ENCODE data around the gene OTOGL.

OTOGL gene

DNA sequence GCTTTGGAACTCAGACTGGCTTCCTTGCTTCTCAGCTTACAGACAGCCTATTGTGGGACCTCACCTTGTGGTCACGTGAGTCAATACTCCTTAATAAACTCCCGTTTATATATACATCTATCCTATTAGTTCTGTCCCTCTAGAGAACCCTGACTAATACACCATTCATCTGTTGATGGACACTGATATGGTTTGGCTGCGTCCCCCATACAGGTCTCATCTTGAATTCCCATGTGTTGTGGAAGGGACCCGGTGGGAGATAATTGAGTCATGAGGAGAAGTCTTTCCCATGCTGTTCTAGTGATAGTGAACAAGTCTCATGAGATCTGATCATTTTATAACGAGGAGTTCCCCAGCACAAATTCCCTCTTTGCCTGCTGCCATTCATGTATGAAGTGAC is 57.0 kb downstream of the OTOGL start:
- Histone ChIP-seq H3K9me3 (replicated peaks in 1 of 11) (peaks cover 0 to 6% (median 0%) of the 10 kb centered on the region in 11 experiments; a peak in 1 of 22 replicates), H3K4me2 (no peak overlapping the region), H4K20me1 (no peaks in the 10 kb centered on the region), H3K4me1 (no peaks in the 10 kb centered on the region), H3K36me3 (no peaks in the 10 kb centered on the region), H3K4me3 (no peak overlapping the region), H3K27ac (no peak overlapping the region), H3K27me3 (no peaks in the 10 kb centered on the region), H3K9ac (no peak overlapping the region)
- TF ChIP-seq Cebpa-rat (IDR thresholded peaks at IDR 0.05), result no peak

DNA sequence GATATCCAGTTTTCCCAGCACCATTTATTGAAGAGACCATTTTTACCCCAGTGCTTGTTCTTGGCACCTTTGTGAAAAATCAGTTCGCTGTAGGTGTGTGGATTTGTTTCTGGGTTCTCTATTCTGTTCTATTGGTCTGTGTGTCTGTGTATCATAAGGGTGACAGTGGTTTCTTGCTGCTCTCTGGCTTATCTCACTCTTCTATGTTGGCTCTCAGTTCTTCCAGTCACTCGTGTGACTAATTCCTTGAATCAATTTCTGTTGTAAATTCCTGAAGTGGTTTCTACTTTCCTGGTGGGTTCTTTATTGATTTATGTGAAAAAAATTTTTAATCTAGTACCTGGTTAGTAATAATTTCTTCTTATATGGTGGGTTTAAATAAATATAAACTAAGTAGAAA is 58.3 kb downstream of the OTOGL start:
- no peaks in the 10 kb centered on the region for H3K36me3 ChIP-seq
- H3K9me3 ChIP-seq (replicated peaks in 1 of 11), result peaks cover 0 to 6% (median 0%) of the 10 kb centered on the region in 11 experiments; a peak in 1 of 22 replicates
- TF ChIP-seq Cebpa-rat (IDR thresholded peaks at IDR 0.05), result no peak
- H3K4me2 ChIP-seq, result no peak overlapping the region
- H4K20me1 ChIP-seq, result no peaks in the 10 kb centered on the region
- no peak overlapping the region for H3K4me3 ChIP-seq
- H3K4me1 ChIP-seq, result peaks cover 0 to 12% (median 2%) of the 10 kb centered on the region in 10 experiments; a peak in 7 of 20 replicates
- no peak overlapping the region for H3K27ac ChIP-seq
- H3K27me3 ChIP-seq, result no peaks in the 10 kb centered on the region
- H3K9ac ChIP-seq, result no peak overlapping the region

DNA sequence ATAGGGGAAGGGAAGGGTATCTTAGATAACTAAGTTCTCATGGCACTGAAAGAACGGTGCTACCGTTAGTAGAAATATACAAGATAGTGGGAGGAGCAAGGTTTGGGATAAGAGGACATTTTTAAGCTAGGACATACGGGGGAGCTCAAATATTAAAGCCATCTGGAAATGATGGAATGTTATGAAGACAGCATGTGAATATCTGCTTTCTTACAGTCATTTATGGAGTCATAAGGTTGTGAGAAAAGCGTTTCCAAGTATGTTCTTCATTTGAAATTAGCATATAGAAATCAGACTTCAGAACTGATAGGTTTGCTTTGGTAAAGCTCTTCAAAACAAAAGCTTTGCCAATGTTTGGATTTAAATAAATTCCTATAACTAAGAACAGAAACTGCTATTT is 62.3 kb downstream of the OTOGL start:
- Histone ChIP-seq H4K20me1 (no peaks in the 10 kb centered on the region), H3K27me3 (no peaks in the 10 kb centered on the region), H3K27ac (peak overlapping the region in 1 of 11 experiments; percentile 47; a peak in 2 of 22 replicates), H3K9ac (no peak overlapping the region), H3K4me3 (no peak overlapping the region), H3K9me3 (replicated peaks in 1 of 11) (peaks cover 0 to 6% (median 0%) of the 10 kb centered on the region in 11 experiments; a peak in 1 of 22 replicates), H3K36me3 (no peaks in the 10 kb centered on the region), H3K4me1 (peaks cover 0 to 12% (median 3%) of the 10 kb centered on the region in 10 experiments; a peak in 7 of 20 replicates), H3K4me2 (peak overlapping the region in 2 of 11 experiments; percentile 2 to 21; a peak in 3 of 22 replicates)
- TF ChIP-seq Cebpa-rat (IDR thresholded peaks at IDR 0.05), result no peak

DNA sequence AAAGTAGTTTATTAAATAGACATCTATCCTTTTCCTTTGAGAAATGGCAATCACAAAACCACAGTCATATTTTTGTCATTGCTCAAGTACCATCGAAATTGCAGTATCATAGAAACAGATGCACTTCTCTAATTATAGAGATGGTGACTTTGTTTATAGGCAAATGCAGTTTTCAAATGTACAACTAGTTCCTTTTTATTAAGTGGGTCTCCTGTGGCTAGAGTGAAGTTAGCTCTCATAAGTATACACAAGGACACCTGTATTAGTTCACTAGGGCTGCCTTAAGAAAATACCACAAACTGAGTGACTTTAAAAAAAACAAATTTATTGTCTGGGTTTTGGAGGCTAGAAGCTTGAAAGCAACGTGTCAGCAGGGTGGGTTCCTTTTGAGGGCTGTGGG is 62.8 kb downstream of the OTOGL start:
- Histone ChIP-seq H3K9me3 (replicated peaks in 1 of 11) (peaks cover 0 to 6% (median 0%) of the 10 kb centered on the region in 11 experiments; a peak in 1 of 22 replicates), H3K4me1 (peaks cover 0 to 12% (median 3%) of the 10 kb centered on the region in 10 experiments; a peak in 7 of 20 replicates), H3K27me3 (no peaks in the 10 kb centered on the region), H3K9ac (no peak overlapping the region), H3K27ac (peak overlapping the region in 3 of 11 experiments; percentile 22 to 47 (median 28); a peak in 4 of 22 replicates), H3K4me2 (peak overlapping the region in 4 of 11 experiments; percentile 2 to 21 (median 13); a peak in 6 of 22 replicates), H3K36me3 (no peaks in the 10 kb centered on the region), H4K20me1 (no peaks in the 10 kb centered on the region), H3K4me3 (no peak overlapping the region)
- no peak for TF ChIP-seq Cebpa-rat (IDR thresholded peaks at IDR 0.05)

DNA sequence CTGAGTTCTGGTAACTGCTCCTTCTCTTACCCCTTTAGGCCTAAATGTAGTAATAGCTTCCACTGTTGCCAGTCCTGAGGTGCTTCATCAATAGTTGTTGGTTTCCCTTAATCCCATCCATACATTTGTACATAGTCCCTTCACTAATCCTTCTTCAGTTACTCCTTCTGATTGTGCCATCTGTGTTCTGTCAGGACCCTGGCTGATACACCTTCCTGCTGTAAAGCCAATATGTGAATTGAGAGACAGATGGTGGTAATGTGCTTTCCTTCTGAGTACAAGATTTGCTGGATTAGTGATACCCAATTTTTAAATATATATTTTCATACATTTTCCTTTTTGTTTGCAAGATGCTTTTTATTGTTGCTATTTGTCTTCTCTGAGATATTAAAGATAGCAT is 66.4 kb downstream of the OTOGL start:
- Histone ChIP-seq H3K27ac (no peak overlapping the region), H3K9ac (no peak overlapping the region), H3K27me3 (no peaks in the 10 kb centered on the region), H3K4me1 (peaks cover 0 to 12% (median 5%) of the 10 kb centered on the region in 10 experiments; a peak in 7 of 20 replicates), H3K4me3 (no peak overlapping the region), H4K20me1 (no peaks in the 10 kb centered on the region), H3K9me3 (replicated peaks in 1 of 11) (no peaks in the 10 kb centered on the region; a peak in 1 of 22 replicates), H3K36me3 (no peaks in the 10 kb centered on the region), H3K4me2 (no peak overlapping the region)
- no peak for TF ChIP-seq Cebpa-rat (IDR thresholded peaks at IDR 0.05)

DNA sequence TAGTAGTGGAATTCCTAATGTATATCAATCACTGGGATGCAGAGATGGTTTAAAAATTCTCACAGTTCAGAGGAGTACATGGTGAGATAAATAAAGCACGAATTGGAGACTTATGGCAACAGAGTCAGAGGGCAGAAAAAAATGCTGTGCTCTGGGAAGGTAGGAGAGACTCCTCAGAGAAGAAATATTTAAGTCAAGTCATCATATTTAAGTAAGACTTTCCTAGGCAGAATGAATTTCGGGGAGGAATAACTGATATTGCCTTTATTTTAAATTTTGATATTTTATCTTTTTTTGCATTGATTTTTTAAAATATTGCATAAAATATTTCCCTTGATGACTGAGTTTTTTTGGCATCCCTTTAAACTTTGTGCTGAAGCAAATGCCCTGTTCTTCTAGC is 67.4 kb downstream of the OTOGL start:
- TF ChIP-seq Cebpa-rat (IDR thresholded peaks at IDR 0.05), result no peak
- Histone ChIP-seq H4K20me1 (no peaks in the 10 kb centered on the region), H3K4me1 (peaks cover 0 to 10% (median 5%) of the 10 kb centered on the region in 10 experiments; a peak in 7 of 20 replicates), H3K27me3 (no peaks in the 10 kb centered on the region), H3K9ac (no peak overlapping the region), H3K9me3 (replicated peaks in 1 of 11) (no peaks in the 10 kb centered on the region), H3K4me3 (no peak overlapping the region), H3K4me2 (no peak overlapping the region), H3K27ac (no peak overlapping the region), H3K36me3 (no peaks in the 10 kb centered on the region)

DNA sequence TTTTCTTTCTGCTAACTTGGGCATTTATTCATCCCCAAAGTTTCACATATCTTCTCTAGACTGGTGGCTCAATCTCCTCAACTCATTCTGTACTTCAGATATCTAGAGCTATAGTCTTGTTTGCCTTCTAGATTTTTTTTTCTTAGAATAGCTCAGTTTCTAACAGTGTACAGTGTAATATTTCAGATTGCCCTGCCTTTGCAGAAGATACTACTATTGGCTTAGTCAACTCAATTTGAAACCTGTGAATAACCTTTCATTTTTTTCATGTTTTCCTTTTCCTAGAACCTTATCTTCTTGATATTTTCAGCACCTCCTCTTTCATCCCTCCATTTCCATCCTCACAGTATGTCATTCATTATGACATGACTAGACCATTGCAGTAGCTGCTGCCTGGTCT is 69.6 kb downstream of the OTOGL start:
- H3K27ac ChIP-seq, result no peak overlapping the region
- H3K4me3 ChIP-seq, result no peak overlapping the region
- H3K4me1 ChIP-seq, result 0 out of 20 replicates have a peak, but pooled peaks cover 0 to 4% (median 0%) of the 10 kb centered on the region in 10 experiments

DNA sequence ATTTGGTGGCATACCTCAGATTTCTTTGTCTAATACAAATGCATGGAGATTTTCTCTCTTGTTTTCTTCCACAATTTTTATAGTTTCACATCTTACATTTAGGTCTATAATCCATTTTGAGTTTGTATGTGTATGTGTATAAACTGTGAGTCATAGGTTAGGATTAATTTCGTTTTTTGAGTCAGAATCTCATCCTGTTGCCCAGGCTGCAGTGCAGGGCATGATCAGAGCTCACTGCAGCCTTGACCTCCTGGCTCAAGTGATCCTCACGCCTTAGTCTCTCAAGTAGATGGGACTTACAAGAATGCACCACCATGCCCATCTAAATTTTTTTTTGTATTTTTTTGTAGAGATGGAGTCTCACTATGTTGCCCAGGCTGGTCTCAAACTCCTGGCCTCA is 71.6 kb downstream of the OTOGL start:
- Histone ChIP-seq H3K27me3 (no peaks in the 10 kb centered on the region), H3K27ac (no peak overlapping the region), H3K9ac (no peak overlapping the region), H3K36me3 (no peaks in the 10 kb centered on the region), H3K4me3 (no peak overlapping the region), H3K4me2 (no peak overlapping the region), H3K9me3 (replicated peaks in 1 of 11) (no peaks in the 10 kb centered on the region), H3K4me1 (0 out of 20 replicates have a peak, but pooled peaks cover 0 to 4% (median 0%) of the 10 kb centered on the region in 10 experiments), H4K20me1 (no peaks in the 10 kb centered on the region)
- no peak for TF ChIP-seq Cebpa-rat (IDR thresholded peaks at IDR 0.05)

More for the DNA sequence above, 69.6 kb downstream of the OTOGL start:
- Histone ChIP-seq H3K9me3 (replicated peaks in 1 of 11) (no peaks in the 10 kb centered on the region), H3K36me3 (no peaks in the 10 kb centered on the region), H3K4me2 (no peak overlapping the region), H4K20me1 (no peaks in the 10 kb centered on the region), H3K27me3 (no peaks in the 10 kb centered on the region), H3K9ac (no peak overlapping the region)
- TF ChIP-seq Cebpa-rat (IDR thresholded peaks at IDR 0.05), result no peak

DNA sequence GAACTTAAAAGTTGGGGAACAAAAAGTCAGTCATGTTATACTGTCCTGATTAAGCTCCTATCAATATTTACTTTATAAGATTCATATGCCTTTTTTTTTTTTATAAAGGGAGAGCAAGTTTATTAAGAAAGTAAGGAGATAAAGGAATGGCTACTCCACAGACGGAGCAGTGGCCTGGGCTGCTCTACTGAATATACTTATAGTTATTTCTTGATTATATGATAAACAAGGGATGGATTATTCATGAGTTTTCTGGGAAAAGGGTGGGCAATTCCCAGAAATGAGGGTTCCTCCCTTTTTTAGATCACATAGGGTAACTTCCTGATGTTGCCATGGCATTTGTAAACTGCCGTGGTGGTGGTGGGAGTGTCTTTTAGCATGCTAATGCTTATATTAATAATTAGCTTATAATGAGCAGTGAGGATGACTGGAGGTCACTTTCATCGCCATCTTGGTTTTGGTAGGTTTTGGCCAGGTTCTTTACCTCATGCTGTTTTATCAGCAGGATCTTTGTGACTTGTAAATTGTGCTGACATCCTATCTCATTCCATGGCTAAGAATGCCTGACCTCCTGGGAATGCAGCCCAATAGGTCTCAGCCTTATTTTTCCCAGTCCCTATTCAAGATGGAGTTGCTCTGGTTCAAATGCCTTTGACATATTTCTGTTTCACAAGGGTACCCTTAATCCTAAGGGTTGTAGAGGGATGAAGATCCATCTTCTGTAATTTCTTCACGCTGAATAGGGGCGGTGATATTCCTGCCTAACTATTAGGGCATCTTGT is 73.9 kb downstream of the OTOGL start:
- no peaks in the 10 kb centered on the region for H3K9me3 ChIP-seq (replicated peaks in 1 of 11)
- no peaks in the 10 kb centered on the region for H3K36me3 ChIP-seq
- H3K4me3 ChIP-seq, result no peak overlapping the region
- no peak overlapping the region for H3K9ac ChIP-seq
- H3K4me1 ChIP-seq, result peaks cover 0 to 3% (median under 1%) of the 10 kb centered on the region in 10 experiments; a peak in 7 of 20 replicates
- no peaks in the 10 kb centered on the region for H4K20me1 ChIP-seq
- no peak overlapping the region for H3K27ac ChIP-seq
- no peak overlapping the region for H3K4me2 ChIP-seq
- no peaks in the 10 kb centered on the region for H3K27me3 ChIP-seq
- TF ChIP-seq Cebpa-rat (IDR thresholded peaks at IDR 0.05), result no peak
